GM19395 (cell line): Measurements from ENCODE around the gene C3orf70.

Source experiments
- ATAC-seq: cut with Tn5 transposase; IDR thresholded peaks from one replicate; pipeline ENCODE4 v1.9.1; 2021; ENCODE audit warnings: mild to moderate bottlenecking, moderate library complexity; ENCODE audit not compliant: unreplicated experiment

The C3orf70 gene

DNA sequence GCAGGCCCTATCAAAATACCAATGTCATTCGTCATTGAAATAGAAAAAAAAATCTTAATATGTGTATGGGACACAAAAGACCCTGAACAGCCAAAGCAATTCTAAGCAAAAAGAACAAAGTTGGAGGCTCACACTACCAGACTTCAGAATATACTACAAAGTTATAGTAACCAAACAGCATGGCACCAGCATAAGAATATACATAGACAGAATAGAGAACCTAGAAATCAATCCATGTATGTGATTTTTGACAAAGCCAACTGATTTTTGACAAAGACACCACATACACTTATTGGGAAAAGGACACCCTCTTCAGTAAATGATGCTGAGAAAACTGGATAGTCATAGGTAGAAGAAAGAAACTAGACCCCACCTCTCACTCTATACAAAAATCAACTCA, 95.0 kb downstream of the C3orf70 start:
- no peak for ATAC-seq

DNA sequence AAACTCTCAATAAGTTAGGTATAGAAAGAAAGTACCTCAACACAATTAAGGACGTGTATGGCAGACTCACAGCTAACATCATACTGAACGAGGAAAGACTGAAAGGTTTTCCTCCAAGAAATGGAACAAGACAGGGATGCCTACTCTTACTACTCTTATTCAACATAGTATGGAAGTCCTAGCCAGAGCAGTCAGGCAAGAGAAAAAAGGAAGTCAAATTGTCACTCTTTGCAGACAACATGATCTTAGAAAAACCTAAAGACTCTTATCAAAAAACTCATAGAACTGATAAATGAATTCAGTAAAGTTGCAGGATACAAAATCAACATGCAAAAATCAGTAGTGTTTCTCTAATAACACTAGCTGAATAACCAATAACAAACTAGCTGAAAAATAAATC, 96.0 kb downstream of the C3orf70 start:
- no peak for ATAC-seq

DNA sequence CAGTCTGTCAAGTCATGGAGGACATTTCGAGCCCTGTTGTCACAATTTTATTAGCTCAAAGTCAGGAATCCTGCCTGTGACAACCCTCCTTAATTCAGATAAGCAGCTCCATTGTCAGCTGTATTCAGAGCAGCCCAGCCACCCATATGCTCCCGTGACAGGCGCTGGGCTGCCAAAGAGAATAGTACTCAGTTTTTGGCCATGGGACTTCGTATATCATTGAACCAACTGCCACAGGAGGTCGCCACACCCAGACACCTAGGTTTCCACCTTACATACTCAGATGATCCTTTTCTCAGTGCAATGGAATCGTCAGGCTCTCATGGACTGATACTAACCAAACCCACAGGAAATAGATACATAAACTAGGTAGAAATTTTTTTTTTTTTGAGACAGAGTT, 100.2 kb downstream of the C3orf70 start:
- ATAC-seq: no peak

- ATAC-seq: no peak
Measured at GRCh38 chr3:185051801-185052200, 101.1 kb downstream of the C3orf70 start.

DNA sequence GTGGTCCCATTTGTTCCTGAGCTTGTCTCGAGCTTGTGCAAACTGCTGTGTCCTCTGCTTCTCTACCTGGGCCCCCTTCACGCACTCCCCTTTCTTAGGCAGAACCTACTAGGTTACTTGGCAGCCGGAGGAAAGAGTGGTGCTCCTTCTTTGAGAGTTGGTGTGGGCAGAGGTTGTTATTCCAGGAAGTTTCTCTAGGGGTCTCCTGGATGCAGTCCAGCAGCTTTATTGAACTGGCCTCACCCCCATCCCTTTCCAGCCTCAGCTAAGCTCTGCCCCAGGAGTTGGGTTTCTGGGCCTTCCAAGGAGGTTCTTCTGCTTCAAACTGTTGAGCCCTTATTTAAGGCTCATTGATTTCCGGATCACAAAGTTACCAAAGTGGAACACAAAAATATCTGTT, 103.2 kb downstream of the C3orf70 start:
- no peak for ATAC-seq

DNA sequence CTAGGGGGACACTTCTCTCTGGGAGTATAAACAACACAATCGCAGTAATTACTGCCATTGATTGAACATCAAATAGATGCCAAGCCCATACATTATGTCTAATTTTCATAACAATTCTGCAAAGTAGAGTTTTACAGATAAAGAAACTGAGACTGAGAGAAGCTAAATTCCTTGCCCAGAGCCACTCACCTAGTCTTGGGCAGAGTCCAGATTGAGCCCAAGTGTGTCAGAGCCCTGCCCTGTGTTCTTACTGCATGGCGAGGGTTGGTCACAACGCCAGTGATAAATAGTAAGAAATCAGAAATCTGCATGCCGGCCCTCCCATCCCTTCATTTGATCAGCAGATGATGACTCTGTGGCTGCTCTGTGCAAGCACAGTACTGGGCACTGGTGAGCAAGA, 106.3 kb downstream of the C3orf70 start:
- no peak for ATAC-seq

GRCh38 chr3:185046164-185046515, 106.7 kb downstream of the C3orf70 start:
- ATAC-seq: no peak

DNA sequence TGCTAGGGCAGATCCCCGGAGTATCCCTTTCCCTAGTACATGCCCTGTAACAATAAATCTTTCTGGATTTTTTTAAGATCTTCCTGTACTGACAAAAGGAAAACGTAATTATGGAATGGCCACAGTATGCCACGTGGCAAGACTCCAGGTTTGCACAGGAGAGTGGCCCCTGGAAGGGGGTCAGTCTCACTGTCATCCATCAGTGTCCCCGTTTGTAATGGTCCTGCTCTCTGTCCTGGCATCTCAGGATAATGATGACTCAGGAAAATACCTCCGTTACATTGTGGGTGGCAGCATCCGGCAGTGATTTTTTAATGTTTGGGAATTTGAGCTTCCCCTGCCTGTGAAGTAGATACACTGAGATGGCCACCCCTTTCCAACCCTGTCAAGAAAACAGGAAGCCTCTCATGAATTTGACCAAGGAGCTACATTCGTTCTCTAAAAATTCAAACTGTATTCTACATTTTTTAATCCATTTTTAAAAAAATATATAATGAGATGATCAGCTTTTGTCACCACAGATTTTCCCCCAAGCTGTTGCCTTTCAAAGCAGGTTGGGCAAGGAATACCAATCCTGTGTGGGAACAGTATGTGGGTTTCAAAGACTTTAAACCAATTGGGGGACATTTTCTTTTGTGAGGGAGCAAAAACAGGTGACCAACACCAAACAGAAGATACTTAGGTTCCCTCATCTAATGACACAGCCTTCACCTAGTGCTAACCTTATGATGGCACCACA, 110.4 kb downstream of the C3orf70 start:
- no peak for ATAC-seq

- ATAC-seq: no peak
Measured at GRCh38 chr3:185041540-185041939, 111.3 kb downstream of the C3orf70 start.

GRCh38 chr3:185040425-185040824, 112.4 kb downstream of the C3orf70 start:
- ATAC-seq: no peak

DNA sequence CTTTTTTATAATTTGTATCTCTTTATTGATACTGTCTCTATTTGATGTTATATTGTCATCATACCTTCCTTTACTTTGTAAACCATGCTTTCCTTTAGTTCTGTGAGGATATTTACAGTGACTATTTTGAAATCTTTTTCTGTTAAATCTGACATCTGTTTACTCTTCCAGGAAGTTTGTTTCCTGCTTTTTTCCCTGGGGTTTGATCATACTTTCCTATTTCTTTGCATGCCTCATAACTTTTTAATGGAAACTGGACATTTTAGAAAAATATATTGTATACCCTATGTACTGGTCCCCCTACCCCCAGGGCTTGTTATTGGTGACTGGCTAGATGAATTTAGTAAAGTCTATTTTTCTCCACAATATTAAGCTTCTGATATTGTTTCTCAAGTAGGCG, 115.1 kb downstream of the C3orf70 start:
- no peak for ATAC-seq

DNA sequence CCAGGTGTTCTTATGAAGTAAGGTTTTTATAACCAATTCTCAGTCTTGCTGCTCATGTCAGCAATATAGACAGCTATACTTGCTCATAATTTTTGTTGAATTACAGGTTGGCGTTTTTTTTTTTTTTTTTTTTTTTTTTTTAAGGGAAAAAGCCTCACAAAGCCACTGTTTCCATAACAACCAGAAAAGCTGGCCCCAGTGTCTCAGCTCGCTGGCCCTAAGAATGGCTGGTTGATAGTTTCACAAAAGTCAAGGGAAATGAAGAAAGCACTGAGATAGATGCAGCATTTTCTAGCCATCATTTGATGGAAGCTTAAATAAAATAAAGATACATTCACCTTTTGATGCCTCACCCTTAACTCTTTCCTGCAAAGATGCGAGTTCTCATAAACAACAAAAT, 121.9 kb downstream of the C3orf70 start:
- ATAC-seq: no peak

DNA sequence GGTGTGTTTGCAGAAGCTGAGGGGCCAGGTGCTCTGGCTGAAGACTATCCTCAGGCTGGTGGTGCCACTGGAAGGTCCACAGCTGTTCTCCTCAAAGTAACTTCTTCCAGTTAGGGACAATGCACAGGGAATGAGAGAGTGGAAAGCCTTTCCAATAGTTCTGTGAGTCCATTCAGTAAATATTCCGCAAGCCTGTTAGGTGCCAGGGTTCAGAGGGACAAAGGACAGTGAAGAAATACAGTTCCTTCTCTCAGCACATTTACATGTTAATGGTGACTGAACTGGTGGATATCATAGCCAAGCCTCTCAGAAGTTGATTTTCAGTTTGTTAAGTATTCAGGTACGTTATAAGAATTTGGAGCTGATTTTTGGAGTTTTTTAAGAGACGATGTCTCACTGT, 122.5 kb downstream of the C3orf70 start:
- ATAC-seq: no peak

GRCh38 chr3:185029086-185029485, 123.8 kb downstream of the C3orf70 start:
- no peak for ATAC-seq

DNA sequence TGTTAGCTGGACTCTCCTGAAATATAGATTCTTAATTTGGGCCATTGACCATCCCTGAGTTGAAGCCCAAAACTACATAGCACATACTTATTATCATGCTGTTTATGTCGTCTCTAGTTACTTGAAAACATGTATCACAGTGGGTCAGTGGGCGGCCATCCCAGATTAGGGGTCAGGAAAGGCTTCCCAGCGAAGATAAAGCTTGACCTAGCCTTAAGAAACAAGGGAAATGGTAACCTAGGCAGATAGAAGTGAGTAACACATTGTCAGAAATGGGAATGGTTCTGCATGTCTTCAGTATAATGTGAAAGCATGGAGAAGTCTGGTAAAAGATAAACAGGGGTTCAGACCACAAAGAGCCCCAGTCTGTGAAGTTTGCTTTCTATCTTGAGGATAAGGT, 124.7 kb downstream of the C3orf70 start:
- no peak for ATAC-seq
